Lower leg skin (tissue), 4 donors: Measurements from ENCODE around the gene CSRP1. TPM values are rescaled to one million over a fixed set of nuclear protein-coding genes. Genes with fewer than 3 reads are reported as not detected.

Source experiments
- DNase-seq, 2 donors: peaks; one replicate each; pipeline ENCODE4 v3.0.0-alpha.2; 2019; ENCODE audit warnings: low spot score in 2 of 2
- H3K4me3 ChIP-seq: fragments of 200-600 bp; sonication (generic); 2 replicates; pipeline ENCODE4 v1.5.1; 2017; ENCODE audit warnings: mild to moderate bottlenecking, low read depth; ENCODE audit not compliant: poor library complexity, severe bottlenecking
- CTCF ChIP-seq, 3 donors: fragments of 450-650 bp; IDR thresholded peaks; one replicate each; pipeline ENCODE4 v1.5.1; 2016; ENCODE audit warnings: antibody characterized with exemption in 3 of 3, mild to moderate bottlenecking in 3 of 3, moderate library complexity in 2 of 3
- POLR2A ChIP-seq, 2 donors: fragments of 450-650 bp; IDR thresholded peaks; one replicate each; pipeline ENCODE4 v1.6.1; 2016 to 2017; ENCODE audit warnings: antibody characterized with exemption in 2 of 2, mild to moderate bottlenecking in 1 of 2, moderate library complexity in 1 of 2
- WGBS, 2 donors: methylation state at CpG; one replicate each; pipeline ENCODE4 v1.1.5; 2018; 5-methylcytosine and 5-hydroxymethylcytosine counted together
- intact Hi-C: fragments of 100-400 bp; cut with DNase I; formaldehyde crosslinking; loops from one replicate; pipeline ENCODE4 v1.15.0; 2023; ENCODE audit warnings: low total_unique reads
- total RNA-seq, 4 donors: library from RNA; depleted of rRNA; stranded (reverse); fragments of >200 nt; gene quantifications; one replicate each; pipeline ENCODE4 v1.1.0, GENCODE V29; 2016

CSRP1 gene
- total RNA-seq, 4 donors from 2014 or later: 310 to 627 (median 401) TPM

- WGBS, 2 donors: 89 to 94% methylated on average over 6 of the region's 6 CpGs
Measured at GRCh38 chr1:201455098-201455497, 51.8 kb downstream of the CSRP1 start.

GRCh38 chr1:201454608-201455007, 52.3 kb downstream of the CSRP1 start:
- intact Hi-C loops: no loop called here
- 78 to 88% methylated on average over 4 of the region's 4 CpGs for WGBS, 2 donors
- no peak overlapping the region for H3K4me3 ChIP-seq
- TF ChIP-seq POLR2A (IDR thresholded peaks at IDR 0.05): no peak
- TF ChIP-seq CTCF (IDR thresholded peaks at IDR 0.05): no peak
- no peak for DNase-seq

More at GRCh38 chr1:201455098-201455497, 51.8 kb downstream of the CSRP1 start:
- no peak for TF ChIP-seq CTCF (IDR thresholded peaks at IDR 0.05)
- no peak for TF ChIP-seq POLR2A (IDR thresholded peaks at IDR 0.05)
- no peak overlapping the region for H3K4me3 ChIP-seq
- no peak for DNase-seq
- intact Hi-C loops: no loop called here

- no peak for TF ChIP-seq POLR2A (IDR thresholded peaks at IDR 0.05)
- no peak for TF ChIP-seq CTCF (IDR thresholded peaks at IDR 0.05)
- H3K4me3 ChIP-seq: no peak overlapping the region
- DNase-seq: no peak
- intact Hi-C loops: no loop called here
- WGBS, 2 donors: 67 to 83% methylated on average over 4 of the region's 4 CpGs
Measured at GRCh38 chr1:201452866-201453265, 54.1 kb downstream of the CSRP1 start.

- intact Hi-C loops: no loop called here
- TF ChIP-seq CTCF (IDR thresholded peaks at IDR 0.05) (no peak), POLR2A (IDR thresholded peaks at IDR 0.05) (no peak)
- DNase-seq: no peak
- WGBS, 2 donors: 30 to 43% methylated on average over 11 to 12 of the region's 12 CpGs
- H3K4me3 ChIP-seq: no peak overlapping the region
Measured at GRCh38 chr1:201450721-201451291, 56.1 kb downstream of the CSRP1 start.

- intact Hi-C loops: loop anchor here (10.0 kb wide), 1 partner anchor 66 kb away; no protein-coding TSS in a partner anchor
- H3K4me3 ChIP-seq: no peak overlapping the region
- WGBS, 2 donors: 85 to 88% methylated on average over 4 to 5 of the region's 5 CpGs
- TF ChIP-seq POLR2A (IDR thresholded peaks at IDR 0.05) (no peak), CTCF (IDR thresholded peaks at IDR 0.05) (no peak)
- no peak for DNase-seq
Measured at GRCh38 chr1:201448990-201449389, 57.9 kb downstream of the CSRP1 start.
